GM12865 (cell line): Measurements from ENCODE around the gene COL17A1.

Experiments used
- DNase-seq: peaks from one replicate; pipeline ENCODE4 v3.0.0; 2010; ENCODE audit warnings: low read depth
- H3K4me3 ChIP-seq: 2 replicates; pipeline ENCODE4 v1.5.1; 2011; ENCODE audit warnings: mild to moderate bottlenecking, low read depth, low read length, control low read depth
- CTCF ChIP-seq: IDR thresholded peaks from 2 replicates; pipeline ENCODE4 v1.5.1; 2011; ENCODE audit warnings: low read length, control low read depth, low read depth, inconsistent platforms; ENCODE audit not compliant: insufficient read depth; ENCODE audit errors: missing control alignments

COL17A1 gene

GRCh38 chr10:104121485-104122224 lies 36.0 kb upstream of the COL17A1 start, which contains the start of gene SFR1:
Gene SFR1 (plus strand): TSS chr10:104122171. CDS start chr10:104122184, 13 bp downstream.
- peak within 1 kb of the TSS; percentile 89 for H3K4me3 ChIP-seq
- DNase-seq = peak; percentile 100
- TF ChIP-seq CTCF = peak; percentile 64

GRCh38 chr10:104120903-104121484 lies 35.3 kb upstream of the COL17A1 start:
- peak overlapping the region; percentile 89 for H3K4me3 ChIP-seq
- no peak for TF ChIP-seq CTCF
- peak; percentile 94 for DNase-seq

GRCh38 chr10:104120512-104120902 lies 34.8 kb upstream of the COL17A1 start:
- DNase-seq = no peak

GRCh38 chr10:104119996-104120395 lies 34.3 kb upstream of the COL17A1 start:
- TF ChIP-seq CTCF = no peak
- no peak for DNase-seq
- H3K4me3 ChIP-seq = no peak overlapping the region

More at GRCh38 chr10:104120512-104120902, 34.8 kb upstream of the COL17A1 start:
- no peak for TF ChIP-seq CTCF
- peak overlapping the region; percentile 89 for H3K4me3 ChIP-seq

GRCh38 chr10:104117839-104118323 lies 32.2 kb upstream of the COL17A1 start:
- H3K4me3 ChIP-seq = no peak overlapping the region
- no peak for TF ChIP-seq CTCF
- DNase-seq = no peak

GRCh38 chr10:104113376-104113956 lies 27.8 kb upstream of the COL17A1 start:
- DNase-seq = no peak
- no peak for TF ChIP-seq CTCF
- no peak overlapping the region for H3K4me3 ChIP-seq
